ENCODE measurements around the gene SCYGR7. TPM values are rescaled to one million over a fixed set of nuclear protein-coding genes. Genes with fewer than 3 reads are reported as not detected.

SCYGR7 gene
- total and polyA plus RNA-seq, 9 of the 15 experiments (the other 6 are each of a cell fraction or from before 2014, with no cell fraction given): not detected

GRCh38 chr2:227767830-227768229, 39.7 kb downstream of the SCYGR7 start:
- ChIA-PET CTCF (ENCODE audit: low intra/inter-chr PET ratio) (no interaction called here), POLR2A (interaction anchor here (0.6 kb wide), 1 partner anchor 510 kb away, joined by 3 read pairs; no protein-coding TSS in a partner anchor)
- intact Hi-C loops (cut with micrococcal nuclease): loop anchor here (2.0 to 5.0 kb wide), 4 partner anchors 109 to 636 kb away; no protein-coding TSS in a partner anchor
- FAIRE-seq (no peak), DNase-seq (ENCODE audit: extremely low read depth in 1 of 4, low spot score in 3 of 4) (no peak), ATAC-seq (no peak)
- BruUV-seq (replicated peaks): no TSS peak
- no peaks in the 10 kb centered on the region for H3K36me3 ChIP-seq (ENCODE audit: control insufficient read depth, insufficient read depth, low read length)
- H3K4me3 ChIP-seq: no peak overlapping the region
- H3K9me3 ChIP-seq (replicated peaks; ENCODE audit: control insufficient read depth, insufficient read depth, low read depth, low read length): no peaks in the 10 kb centered on the region
- in situ Hi-C loops (cut with MboI): loop anchor here (10.0 kb wide), 1 partner anchor 363 kb away; no protein-coding TSS in a partner anchor
- no peak overlapping the region for H3K27ac ChIP-seq (ENCODE audit: extremely low read depth, low read depth, low read length)
- peaks cover 0 to 10% of the 10 kb centered on the region in 2 experiments; a peak in 2 of 5 replicates for H3K27me3 ChIP-seq (ENCODE audit: control insufficient read depth in 2 of 2, insufficient read depth in 2 of 2, low read length in 2 of 2)
- no peaks in the 10 kb centered on the region for H3K9me1 ChIP-seq (ENCODE audit: control insufficient read depth, insufficient read depth, low read length)
- no peak overlapping the region for H2AFZ ChIP-seq (ENCODE audit: low read depth, low read length)
- H3K79me2 ChIP-seq (ENCODE audit: control insufficient read depth, insufficient read depth, low read length): no peaks in the 10 kb centered on the region
- 0% methylated on average over 4 of the region's 22 CpGs for WGBS (ENCODE audit: insufficient coverage, low coverage, missing lambda C conversion rate)
- H3K4me2 ChIP-seq (ENCODE audit: insufficient read depth, low read length): no peak overlapping the region
- H3K4me1 ChIP-seq (replicated peaks in 1 of 2; ENCODE audit: control insufficient read depth in 2 of 2, insufficient read depth in 2 of 2, low read length in 2 of 2): peaks cover 0 to 4% of the 10 kb centered on the region in 2 experiments; a peak in 1 of 5 replicates
- H4K20me1 ChIP-seq (replicated peaks; ENCODE audit: control insufficient read depth, insufficient read depth, low read length): no peaks in the 10 kb centered on the region
- H3K9ac ChIP-seq (ENCODE audit: insufficient read depth in 1 of 2, low read depth in 2 of 2, low read length in 2 of 2): no peak overlapping the region
- no peak for TF ChIP-seq FOXJ2 (tag; IDR thresholded peaks at IDR 0.05)
- TF ChIP-seq, protein P1, sequence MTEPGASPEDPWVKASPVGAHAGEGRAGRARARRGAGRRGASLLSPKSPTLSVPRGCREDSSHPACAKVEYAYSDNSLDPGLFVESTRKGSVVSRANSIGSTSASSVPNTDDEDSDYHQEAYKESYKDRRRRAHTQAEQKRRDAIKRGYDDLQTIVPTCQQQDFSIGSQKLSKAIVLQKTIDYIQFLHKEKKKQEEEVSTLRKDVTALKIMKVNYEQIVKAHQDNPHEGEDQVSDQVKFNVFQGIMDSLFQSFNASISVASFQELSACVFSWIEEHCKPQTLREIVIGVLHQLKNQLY (CRISPR knock-in tag; conservative IDR thresholded peaks at IDR 0.05): no peak
- TF ChIP-seq, protein P2, sequence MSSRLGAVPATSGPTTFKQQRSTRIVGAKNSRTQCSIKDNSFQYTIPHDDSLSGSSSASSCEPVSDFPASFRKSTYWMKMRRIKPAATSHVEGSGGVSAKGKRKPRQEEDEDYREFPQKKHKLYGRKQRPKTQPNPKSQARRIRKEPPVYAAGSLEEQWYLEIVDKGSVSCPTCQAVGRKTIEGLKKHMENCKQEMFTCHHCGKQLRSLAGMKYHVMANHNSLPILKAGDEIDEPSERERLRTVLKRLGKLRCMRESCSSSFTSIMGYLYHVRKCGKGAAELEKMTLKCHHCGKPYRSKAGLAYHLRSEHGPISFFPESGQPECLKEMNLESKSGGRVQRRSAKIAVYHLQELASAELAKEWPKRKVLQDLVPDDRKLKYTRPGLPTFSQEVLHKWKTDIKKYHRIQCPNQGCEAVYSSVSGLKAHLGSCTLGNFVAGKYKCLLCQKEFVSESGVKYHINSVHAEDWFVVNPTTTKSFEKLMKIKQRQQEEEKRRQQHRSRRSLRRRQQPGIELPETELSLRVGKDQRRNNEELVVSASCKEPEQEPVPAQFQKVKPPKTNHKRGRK (tag; IDR thresholded peaks at IDR 0.05): no peak
- TF ChIP-seq ZKSCAN8 (CRISPR knock-in tag; IDR thresholded peaks at IDR 0.05): no peak
- TF ChIP-seq SMARCB1 (IDR thresholded peaks at IDR 0.05; ENCODE audit: insufficient read length, low read depth): no peak
- no peak for TF ChIP-seq SIRT6 (IDR thresholded peaks at IDR 0.05; ENCODE audit: low read depth, low read length)
- TF ChIP-seq, protein P3, sequence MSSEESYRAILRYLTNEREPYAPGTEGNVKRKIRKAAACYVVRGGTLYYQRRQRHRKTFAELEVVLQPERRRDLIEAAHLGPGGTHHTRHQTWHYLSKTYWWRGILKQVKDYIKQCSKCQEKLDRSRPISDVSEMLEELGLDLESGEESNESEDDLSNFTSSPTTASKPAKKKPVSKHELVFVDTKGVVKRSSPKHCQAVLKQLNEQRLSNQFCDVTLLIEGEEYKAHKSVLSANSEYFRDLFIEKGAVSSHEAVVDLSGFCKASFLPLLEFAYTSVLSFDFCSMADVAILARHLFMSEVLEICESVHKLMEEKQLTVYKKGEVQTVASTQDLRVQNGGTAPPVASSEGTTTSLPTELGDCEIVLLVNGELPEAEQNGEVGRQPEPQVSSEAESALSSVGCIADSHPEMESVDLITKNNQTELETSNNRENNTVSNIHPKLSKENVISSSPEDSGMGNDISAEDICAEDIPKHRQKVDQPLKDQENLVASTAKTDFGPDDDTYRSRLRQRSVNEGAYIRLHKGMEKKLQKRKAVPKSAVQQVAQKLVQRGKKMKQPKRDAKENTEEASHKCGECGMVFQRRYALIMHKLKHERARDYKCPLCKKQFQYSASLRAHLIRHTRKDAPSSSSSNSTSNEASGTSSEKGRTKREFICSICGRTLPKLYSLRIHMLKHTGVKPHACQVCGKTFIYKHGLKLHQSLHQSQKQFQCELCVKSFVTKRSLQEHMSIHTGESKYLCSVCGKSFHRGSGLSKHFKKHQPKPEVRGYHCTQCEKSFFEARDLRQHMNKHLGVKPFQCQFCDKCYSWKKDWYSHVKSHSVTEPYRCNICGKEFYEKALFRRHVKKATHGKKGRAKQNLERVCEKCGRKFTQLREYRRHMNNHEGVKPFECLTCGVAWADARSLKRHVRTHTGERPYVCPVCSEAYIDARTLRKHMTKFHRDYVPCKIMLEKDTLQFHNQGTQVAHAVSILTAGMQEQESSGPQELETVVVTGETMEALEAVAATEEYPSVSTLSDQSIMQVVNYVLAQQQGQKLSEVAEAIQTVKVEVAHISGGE (CRISPR knock-in tag; IDR thresholded peaks at IDR 0.05): no peak
- TF ChIP-seq MTF1 (CRISPR knock-in tag; IDR thresholded peaks at IDR 0.05; ENCODE audit: borderline replicate concordance): no peak
- TF ChIP-seq SPI1 (IDR thresholded peaks at IDR 0.05; ENCODE audit: borderline replicate concordance, low read depth, low read length): no peak
- TF ChIP-seq XRCC5 (IDR thresholded peaks at IDR 0.05; ENCODE audit: low read depth, low read length): no peak
- TF ChIP-seq MEF2A (IDR thresholded peaks at IDR 0.05; ENCODE audit: control insufficient read depth, low read depth, low read length): no peak
